Body of pancreas (tissue), 4 donors: ENCODE results near the gene C6orf89.

ENCODE experiments used
- POLR2A ChIP-seq, 3 donors: fragments of 450-650 bp; IDR thresholded peaks; one replicate each; pipeline ENCODE4 v1.6.1; 2016; ENCODE audit warnings: antibody characterized with exemption in 3 of 3, mild to moderate bottlenecking in 2 of 3
- TF ChIP-seq, protein P1 (sequence below), 7 experiments: fragments of 450-650 bp in 4 of 7; fragments of 200-600 bp in 3 of 7; sonication (generic) in 3 of 7; IDR thresholded peaks; one replicate each; pipeline ENCODE4 v1.5.1; 2016 to 2019; ENCODE audit warnings: antibody characterized with exemption in 7 of 7

DNA sequence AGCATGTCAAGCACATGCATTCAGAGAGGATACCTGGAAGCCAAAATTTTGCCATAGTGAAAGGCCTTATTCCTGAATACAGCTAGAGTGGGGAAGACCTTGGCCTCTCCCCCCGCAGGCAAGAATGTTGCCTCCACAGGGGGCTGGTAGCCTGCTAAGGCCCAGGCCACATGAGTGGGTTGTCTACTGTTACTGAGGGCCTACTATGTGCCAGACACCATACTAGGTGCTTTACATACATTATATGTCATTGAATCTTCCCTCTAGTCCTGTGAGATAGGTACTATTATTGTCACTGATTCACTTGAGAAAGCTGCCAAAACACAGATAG is 68.1 kb downstream of the C6orf89 start:
- TF ChIP-seq, protein P1, sequence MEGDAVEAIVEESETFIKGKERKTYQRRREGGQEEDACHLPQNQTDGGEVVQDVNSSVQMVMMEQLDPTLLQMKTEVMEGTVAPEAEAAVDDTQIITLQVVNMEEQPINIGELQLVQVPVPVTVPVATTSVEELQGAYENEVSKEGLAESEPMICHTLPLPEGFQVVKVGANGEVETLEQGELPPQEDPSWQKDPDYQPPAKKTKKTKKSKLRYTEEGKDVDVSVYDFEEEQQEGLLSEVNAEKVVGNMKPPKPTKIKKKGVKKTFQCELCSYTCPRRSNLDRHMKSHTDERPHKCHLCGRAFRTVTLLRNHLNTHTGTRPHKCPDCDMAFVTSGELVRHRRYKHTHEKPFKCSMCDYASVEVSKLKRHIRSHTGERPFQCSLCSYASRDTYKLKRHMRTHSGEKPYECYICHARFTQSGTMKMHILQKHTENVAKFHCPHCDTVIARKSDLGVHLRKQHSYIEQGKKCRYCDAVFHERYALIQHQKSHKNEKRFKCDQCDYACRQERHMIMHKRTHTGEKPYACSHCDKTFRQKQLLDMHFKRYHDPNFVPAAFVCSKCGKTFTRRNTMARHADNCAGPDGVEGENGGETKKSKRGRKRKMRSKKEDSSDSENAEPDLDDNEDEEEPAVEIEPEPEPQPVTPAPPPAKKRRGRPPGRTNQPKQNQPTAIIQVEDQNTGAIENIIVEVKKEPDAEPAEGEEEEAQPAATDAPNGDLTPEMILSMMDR (IDR thresholded peaks at IDR 0.05), result no peak
- no peak for TF ChIP-seq POLR2A (IDR thresholded peaks at IDR 0.05)
